ENCODE data around the gene SLC1A3.

Gene SLC1A3

GRCh38 chr5:36664766-36665165, 58.4 kb downstream of the SLC1A3 start:
- no peak overlapping the region for H3K4me3 ChIP-seq (ENCODE audit: low read depth, low read length)
- TF ChIP-seq MYC (IDR thresholded peaks at IDR 0.05; ENCODE audit: low read depth, low read length) (no peak), POLR2A (IDR thresholded peaks at IDR 0.05; ENCODE audit: extremely low read depth, insufficient read length) (no peak), CTCF (IDR thresholded peaks at IDR 0.05; ENCODE audit: low read depth, low read length) (no peak)
- TF ChIP-seq, protein P1, sequence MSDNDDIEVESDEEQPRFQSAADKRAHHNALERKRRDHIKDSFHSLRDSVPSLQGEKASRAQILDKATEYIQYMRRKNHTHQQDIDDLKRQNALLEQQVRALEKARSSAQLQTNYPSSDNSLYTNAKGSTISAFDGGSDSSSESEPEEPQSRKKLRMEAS (IDR thresholded peaks at IDR 0.05; ENCODE audit: low read depth, low read length), result no peak
- no peak for DNase-seq (ENCODE audit: low read depth)

DNA sequence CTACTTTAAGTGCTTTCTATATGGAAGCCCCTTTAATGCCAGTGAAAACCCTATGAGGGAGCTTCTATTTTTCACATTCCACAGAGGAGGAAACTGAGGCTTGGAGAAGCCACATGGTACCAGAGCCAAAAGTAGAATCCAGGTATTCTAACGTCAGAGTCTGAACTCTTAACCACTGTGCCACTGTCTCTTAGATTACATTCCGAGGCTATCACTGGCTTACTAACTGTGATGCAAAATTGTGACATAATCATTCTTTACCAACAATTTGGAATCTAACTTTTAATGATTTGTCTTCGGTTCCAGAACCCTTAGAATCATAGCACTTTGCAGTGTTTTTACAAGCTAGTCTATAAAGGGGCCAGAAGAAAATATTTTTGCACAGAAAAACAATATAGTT, 59.2 kb downstream of the SLC1A3 start:
- DNase-seq (ENCODE audit: low read depth), result no peak
- no peak overlapping the region for H3K4me3 ChIP-seq (ENCODE audit: low read depth, low read length)
- TF ChIP-seq MYC (IDR thresholded peaks at IDR 0.05; ENCODE audit: low read depth, low read length) (no peak), POLR2A (IDR thresholded peaks at IDR 0.05; ENCODE audit: extremely low read depth, insufficient read length) (no peak), CTCF (IDR thresholded peaks at IDR 0.05; ENCODE audit: low read depth, low read length) (no peak)
- TF ChIP-seq, protein P1 (IDR thresholded peaks at IDR 0.05; ENCODE audit: low read depth, low read length), result no peak

GRCh38 chr5:36666274-36666673, 59.9 kb downstream of the SLC1A3 start:
- TF ChIP-seq CTCF (IDR thresholded peaks at IDR 0.05; ENCODE audit: low read depth, low read length) (no peak), POLR2A (IDR thresholded peaks at IDR 0.05; ENCODE audit: extremely low read depth, insufficient read length) (no peak), MYC (IDR thresholded peaks at IDR 0.05; ENCODE audit: low read depth, low read length) (no peak)
- TF ChIP-seq, protein P1 (IDR thresholded peaks at IDR 0.05; ENCODE audit: low read depth, low read length), result no peak
- no peak overlapping the region for H3K4me3 ChIP-seq (ENCODE audit: low read depth, low read length)
- no peak for DNase-seq (ENCODE audit: low read depth)

DNA sequence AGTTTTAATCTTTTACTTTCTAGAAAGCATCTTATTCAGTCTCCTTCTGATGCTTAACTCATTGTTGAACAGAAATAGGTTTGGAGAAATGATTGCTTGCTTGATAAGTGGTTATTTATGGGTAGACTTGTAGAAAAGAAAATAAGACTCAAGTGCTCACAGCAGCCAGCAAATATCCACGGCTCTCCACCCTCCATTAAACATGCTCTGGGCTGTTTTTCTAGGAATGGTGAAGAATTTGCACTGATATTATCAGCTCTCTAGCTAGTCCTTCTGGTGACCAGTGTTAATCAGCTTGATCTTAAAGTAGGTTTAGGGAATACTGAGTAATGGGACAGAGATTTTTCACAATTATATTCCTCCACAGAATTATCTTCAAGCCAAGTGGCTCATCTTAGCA, 60.6 kb downstream of the SLC1A3 start:
- DNase-seq (ENCODE audit: low read depth), result no peak
- TF ChIP-seq, protein P1 (IDR thresholded peaks at IDR 0.05; ENCODE audit: low read depth, low read length), result no peak
- TF ChIP-seq MYC (IDR thresholded peaks at IDR 0.05; ENCODE audit: low read depth, low read length), result no peak
- no peak for TF ChIP-seq POLR2A (IDR thresholded peaks at IDR 0.05; ENCODE audit: extremely low read depth, insufficient read length)
- TF ChIP-seq CTCF (IDR thresholded peaks at IDR 0.05; ENCODE audit: low read depth, low read length), result no peak
- H3K4me3 ChIP-seq (ENCODE audit: low read depth, low read length), result no peak overlapping the region

DNA sequence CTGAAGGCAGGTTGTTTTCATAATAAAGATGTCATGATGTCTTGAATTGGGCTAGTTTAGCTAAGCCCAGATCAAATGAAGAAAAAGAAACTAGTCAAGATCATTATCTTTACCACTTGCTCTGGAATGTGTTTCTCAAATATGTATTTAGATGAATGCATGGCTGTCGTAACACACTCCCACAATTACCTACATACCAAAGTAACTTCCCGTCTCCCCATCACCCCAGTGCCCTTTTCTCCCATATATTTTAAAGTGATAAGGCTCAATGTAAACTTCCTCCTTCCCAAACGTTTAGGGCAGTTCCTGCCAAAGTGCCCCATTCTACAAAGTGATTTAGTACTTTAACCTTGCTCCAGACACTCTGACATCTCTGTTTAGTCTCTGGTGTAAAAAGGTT, 61.4 kb downstream of the SLC1A3 start:
- H3K4me3 ChIP-seq (ENCODE audit: low read depth, low read length), result no peak overlapping the region
- no peak for DNase-seq (ENCODE audit: low read depth)

More for the DNA sequence above, 61.4 kb downstream of the SLC1A3 start:
- no peak for TF ChIP-seq MYC (IDR thresholded peaks at IDR 0.05; ENCODE audit: low read depth, low read length)
- no peak for TF ChIP-seq POLR2A (IDR thresholded peaks at IDR 0.05; ENCODE audit: extremely low read depth, insufficient read length)
- no peak for TF ChIP-seq CTCF (IDR thresholded peaks at IDR 0.05; ENCODE audit: low read depth, low read length)
- TF ChIP-seq, protein P1 (IDR thresholded peaks at IDR 0.05; ENCODE audit: low read depth, low read length), result no peak

All from NB4 (cell line).